Astrocyte of the hippocampus (primary cell): ENCODE results near the gene PTPRN2.

Experiments used
- DNase-seq: peaks from one replicate; pipeline ENCODE4 v3.0.0; 2011; ENCODE audit warnings: low read depth, low spot score

PTPRN2 gene

GRCh38 chr7:158120716-158121115, 466.9 kb downstream of the PTPRN2 start:
- no peak for DNase-seq

DNA sequence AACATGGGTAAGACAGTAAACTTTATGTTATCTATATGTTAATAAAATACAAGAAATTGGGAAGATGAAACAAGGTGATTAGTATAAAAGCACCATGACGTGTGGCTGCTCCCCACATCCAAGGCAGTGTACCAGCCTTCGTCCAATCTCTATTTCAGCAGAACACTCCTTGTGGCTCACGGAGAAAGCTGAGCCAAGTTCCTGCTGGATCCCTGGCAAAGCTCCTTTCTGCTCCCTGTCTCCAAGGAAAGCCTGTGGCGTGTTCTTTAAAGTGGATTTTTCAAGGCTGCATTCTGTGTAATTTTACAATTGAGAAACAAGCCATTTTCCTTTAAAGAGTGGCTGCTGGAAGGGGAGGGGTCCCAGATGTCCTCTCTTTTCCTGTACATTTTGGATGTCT, 467.3 kb downstream of the PTPRN2 start:
- DNase-seq, result no peak

DNA sequence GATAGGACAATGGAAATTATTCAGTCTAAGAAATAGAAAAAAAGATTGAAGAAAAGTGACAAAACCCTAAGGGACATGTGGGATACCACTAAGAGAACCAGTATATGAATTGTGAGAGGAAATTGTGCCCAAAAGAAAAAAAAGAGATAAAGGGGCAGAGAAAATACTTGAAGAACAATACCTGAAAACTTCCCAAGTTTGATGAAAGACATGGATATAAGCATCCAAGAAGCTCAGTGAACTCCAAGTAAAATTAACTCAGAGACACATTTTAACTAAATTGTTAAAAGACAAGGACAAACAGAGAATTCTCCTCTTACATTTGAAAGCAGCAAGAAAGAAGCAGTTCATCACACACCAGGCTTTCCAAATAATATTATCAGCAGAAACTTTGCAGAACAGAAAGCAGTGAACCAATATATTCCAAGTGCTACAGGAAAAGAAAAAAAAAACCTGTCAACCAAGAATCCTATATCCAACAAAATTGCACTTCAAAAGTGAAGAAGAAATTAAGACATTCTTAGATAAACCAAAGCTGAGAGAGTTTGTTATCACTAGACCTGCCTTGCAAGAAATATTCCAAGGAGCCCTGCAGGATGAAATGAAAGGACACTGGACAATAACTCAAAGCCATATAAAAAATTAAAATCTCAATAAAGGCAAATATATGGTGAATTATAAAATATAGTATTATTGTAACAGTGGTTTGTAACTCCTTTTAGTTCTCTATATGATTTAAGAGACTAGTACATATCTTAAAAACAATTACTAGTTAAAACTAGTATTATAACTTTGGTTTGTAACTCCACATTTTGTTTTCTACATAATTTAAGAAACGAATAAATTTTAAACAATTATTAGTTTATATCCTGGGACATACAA, 470.0 kb downstream of the PTPRN2 start:
- DNase-seq, result no peak

- no peak for DNase-seq
These were observed 471.4 kb downstream of the PTPRN2 start for GRCh38 chr7:158116235-158116634.

- no peak for DNase-seq
These were observed 473.4 kb downstream of the PTPRN2 start for GRCh38 chr7:158114056-158114850.

- no peak for DNase-seq
These were observed 474.1 kb downstream of the PTPRN2 start for GRCh38 chr7:158113321-158114025.

DNA sequence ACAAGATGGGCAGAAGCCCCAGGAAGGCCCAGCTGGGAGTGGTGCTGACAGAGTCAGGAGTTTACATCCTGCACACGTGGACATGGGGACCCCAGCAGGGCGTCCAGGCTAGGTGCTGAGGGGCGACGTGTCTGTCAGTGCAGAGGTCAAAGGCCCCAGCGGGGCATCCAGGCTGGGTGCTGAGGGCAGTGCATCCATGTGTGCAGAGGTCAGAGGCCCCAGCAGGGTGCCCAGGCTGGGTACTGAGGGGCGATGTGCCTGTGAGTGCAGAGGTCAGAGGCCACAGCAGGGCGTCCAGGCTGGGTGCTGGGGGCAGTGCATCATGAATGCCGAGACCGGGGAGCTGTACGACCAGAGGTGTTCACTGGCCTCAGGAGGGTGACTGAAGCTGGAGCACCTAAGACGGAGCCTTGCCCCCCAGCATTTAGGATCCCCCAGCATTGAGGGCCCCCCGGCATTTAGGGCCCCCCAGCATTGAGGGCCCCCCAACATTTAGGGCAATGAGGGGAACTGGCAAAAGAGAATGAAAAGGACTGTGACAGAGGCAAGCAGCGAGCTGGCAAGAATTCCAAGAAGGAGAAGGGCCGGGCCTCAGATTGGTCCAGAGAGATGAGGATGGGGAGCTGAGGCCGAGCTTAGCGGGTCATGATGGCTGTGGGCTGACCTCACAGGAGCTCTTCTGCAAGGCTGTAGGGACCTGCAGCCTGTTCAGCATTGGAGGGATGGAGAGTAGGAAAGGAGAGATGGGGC, 474.9 kb downstream of the PTPRN2 start:
- no peak for DNase-seq

DNA sequence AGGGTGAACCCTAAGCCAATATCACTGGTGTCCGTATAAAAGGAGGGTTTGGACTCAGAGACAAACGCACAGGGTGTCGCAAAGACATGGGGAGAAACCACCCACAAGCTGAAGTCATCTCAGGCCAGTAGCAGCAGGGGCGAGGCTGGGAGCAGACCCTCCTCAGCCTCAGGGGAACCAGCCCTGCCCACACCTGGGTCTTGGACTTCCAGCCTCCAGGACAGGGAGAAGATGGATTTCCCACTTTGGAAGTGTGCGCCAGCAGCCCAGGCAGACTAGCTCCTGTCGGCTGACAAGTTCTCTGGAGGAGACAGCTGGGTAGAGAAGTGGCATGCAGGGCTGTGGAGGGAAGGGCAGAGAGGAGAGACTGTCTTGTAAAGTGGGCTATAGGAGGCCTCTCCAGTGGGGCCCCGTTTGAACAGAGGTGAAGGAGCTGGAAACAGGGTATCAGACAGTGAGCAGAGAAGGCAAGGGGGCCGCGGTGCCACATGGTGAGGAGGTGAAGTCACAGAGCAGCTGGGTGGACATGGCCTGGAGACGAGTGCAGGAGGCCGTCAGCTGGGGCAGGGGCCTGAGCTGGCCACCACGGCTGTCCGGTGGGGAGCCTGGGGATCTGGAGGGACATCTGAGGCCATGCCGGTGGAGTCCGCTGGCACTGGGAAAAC, 475.6 kb downstream of the PTPRN2 start:
- DNase-seq, result no peak

- peak; percentile 50 for DNase-seq
These were observed 476.4 kb downstream of the PTPRN2 start for GRCh38 chr7:158111049-158111751.

DNA sequence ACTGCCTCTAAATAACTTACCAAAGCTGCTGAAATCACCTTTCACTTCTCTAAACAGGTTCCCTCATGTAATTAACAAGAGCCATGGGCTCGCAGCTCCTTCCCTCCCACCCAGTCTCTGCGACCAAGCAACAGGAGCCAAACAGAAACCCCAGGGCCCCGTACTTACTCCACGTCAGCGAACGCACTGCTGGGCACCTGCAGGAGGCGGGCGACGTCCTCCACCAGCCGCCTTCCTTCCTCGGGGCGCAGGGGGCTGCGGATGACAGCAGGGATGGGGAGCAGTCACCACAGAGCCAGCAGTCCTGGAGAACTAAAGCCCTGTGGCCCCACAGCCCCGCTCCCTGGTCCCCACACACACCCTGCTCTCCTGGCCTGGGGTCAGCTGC, 477.0 kb downstream of the PTPRN2 start:
- no peak for DNase-seq

- no peak for DNase-seq
These were observed 477.5 kb downstream of the PTPRN2 start for GRCh38 chr7:158110034-158110590.

- no peak for DNase-seq
These were observed 478.1 kb downstream of the PTPRN2 start for GRCh38 chr7:158109364-158110033.

- no peak for DNase-seq
These were observed 478.9 kb downstream of the PTPRN2 start for GRCh38 chr7:158108646-158109293.

- no peak for DNase-seq
These were observed 479.8 kb downstream of the PTPRN2 start for GRCh38 chr7:158107806-158108205.

GRCh38 chr7:158106272-158106671, 481.4 kb downstream of the PTPRN2 start:
- no peak for DNase-seq

- DNase-seq, result no peak
These were observed 484.2 kb downstream of the PTPRN2 start for GRCh38 chr7:158103378-158103777.

GRCh38 chr7:158102897-158103296, 484.7 kb downstream of the PTPRN2 start:
- DNase-seq, result no peak

DNA sequence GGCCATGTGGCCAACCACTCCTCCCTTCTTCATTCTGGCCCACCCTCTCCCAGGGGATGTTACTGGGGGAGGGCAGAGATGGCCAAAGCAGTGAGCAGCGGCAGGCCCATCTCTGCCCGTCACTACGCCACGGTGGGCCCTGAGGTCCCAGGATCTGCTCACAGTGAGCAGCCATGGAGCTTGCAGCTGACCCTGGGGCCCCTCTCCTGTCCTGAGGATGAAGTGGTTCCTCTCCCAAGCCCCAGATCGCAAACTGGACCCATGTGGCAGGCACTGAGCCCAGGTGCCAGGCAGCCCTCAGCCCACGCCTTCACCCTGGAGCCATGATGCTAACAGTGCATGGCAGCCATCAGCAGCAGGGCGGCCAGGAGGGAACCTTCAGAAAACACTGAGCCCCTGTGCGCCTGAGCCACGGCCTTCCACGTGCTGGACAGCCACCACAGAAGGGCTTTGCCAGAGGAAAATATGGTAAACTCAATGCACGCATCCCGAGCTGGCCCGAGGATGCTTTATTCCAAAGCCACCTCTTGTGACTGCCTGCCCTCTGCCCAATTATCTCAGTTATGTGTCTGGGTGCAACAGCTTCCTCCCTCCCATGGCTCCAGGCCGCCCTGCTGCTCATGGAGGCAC, 485.7 kb downstream of the PTPRN2 start:
- no peak for DNase-seq
